Gastrocnemius medialis (tissue), 4 donors: ENCODE measurements around the gene LDLRAD4. TPM values are rescaled to one million over a fixed set of nuclear protein-coding genes. Genes with fewer than 3 reads are reported as not detected.

Source experiments
- ATAC-seq, 2 donors: fragments of 150-250 bp; one replicate each; pipeline ENCODE4 v1.9.1; 2016
- DNase-seq, 2 donors: peaks; one replicate each; pipeline ENCODE4 v3.0.0-alpha.2; 2019
- H3K27ac ChIP-seq, 4 donors: fragments of 200-600 bp; sonication (generic); 1 replicate in 1 of 4; 2 replicates in 3 of 4; pipeline ENCODE4 v1.5.1; 2016 to 2018; ENCODE audit warnings: mild to moderate bottlenecking in 2 of 4, moderate library complexity in 1 of 4
- H3K27me3 ChIP-seq, 3 donors: fragments of 200-600 bp; sonication (generic) in 2 of 3; 1 replicate in 1 of 3; 2 replicates in 2 of 3; pipeline versions ENCODE4 v1.5.1 to v1.6.0; 2016 to 2019; ENCODE audit warnings: mild to moderate bottlenecking in 1 of 3, moderate library complexity in 1 of 3
- H3K36me3 ChIP-seq, 2 donors: fragments of 200-600 bp; sonication (generic) in 1 of 2; one replicate each; pipeline ENCODE4 v1.5.1; 2017 to 2018
- H3K4me1 ChIP-seq, 2 donors: fragments of 200-600 bp; sonication (generic) in 1 of 2; one replicate each; pipeline ENCODE4 v1.5.1; 2016 to 2017; ENCODE audit warnings: mild to moderate bottlenecking in 2 of 2
- H3K4me3 ChIP-seq, 4 donors: fragments of 200-600 bp; sonication (generic) in 3 of 4; 1 replicate in 1 of 4; 2 replicates in 3 of 4; pipeline ENCODE4 v1.5.1; 2016 to 2019; ENCODE audit warnings: mild to moderate bottlenecking in 2 of 4
- H3K9me3 ChIP-seq, 3 donors: fragments of 200-600 bp; sonication (generic) in 2 of 3; 1 replicate in 1 of 3; 2 replicates in 2 of 3; pipeline ENCODE4 v1.5.1; 2016 to 2019
- POLR2A ChIP-seq, 2 donors: fragments of 450-650 bp; IDR thresholded peaks; one replicate each; pipeline ENCODE4 v1.6.1; 2017; ENCODE audit warnings: antibody characterized with exemption in 2 of 2, mild to moderate bottlenecking in 2 of 2, moderate library complexity in 2 of 2
- in situ Hi-C, 4 donors: fragments of 200-750 bp; cut with MboI; loops; one replicate each; pipeline versions ENCODE4 v1.15.0 to v1.8.0; 2017; ENCODE audit warnings: low sequenced_read_pairs in 4 of 4
- intact Hi-C: fragments of 100-400 bp; cut with DNase I; formaldehyde crosslinking; loops from one replicate; pipeline ENCODE4 v1.15.1; 2023; ENCODE audit warnings: low total_unique reads
- total RNA-seq, 4 donors: library from RNA; depleted of rRNA; stranded (reverse); fragments of >200 nt; gene quantifications; one replicate each; pipeline versions ENCODE4 v1.1.0 to v1.2.3, GENCODE V29; 2016
- TF ChIP-seq, protein P1 (sequence below), 5 experiments: fragments of 450-650 bp in 3 of 5; fragments of 200-600 bp in 2 of 5; sonication (generic) in 2 of 5; IDR thresholded peaks in 4 of 5; conservative IDR thresholded peaks in 1 of 5; 1 replicate in 4 of 5; 2 replicates in 1 of 5; pipeline ENCODE4 v1.5.1; 2016 to 2019; ENCODE audit warnings: antibody characterized with exemption in 5 of 5, mild to moderate bottlenecking in 3 of 5, moderate library complexity in 3 of 5

LDLRAD4 gene
- total RNA-seq, 4 donors from 2014 or later: 3.9 to 11.1 (median 6.5) TPM

DNA sequence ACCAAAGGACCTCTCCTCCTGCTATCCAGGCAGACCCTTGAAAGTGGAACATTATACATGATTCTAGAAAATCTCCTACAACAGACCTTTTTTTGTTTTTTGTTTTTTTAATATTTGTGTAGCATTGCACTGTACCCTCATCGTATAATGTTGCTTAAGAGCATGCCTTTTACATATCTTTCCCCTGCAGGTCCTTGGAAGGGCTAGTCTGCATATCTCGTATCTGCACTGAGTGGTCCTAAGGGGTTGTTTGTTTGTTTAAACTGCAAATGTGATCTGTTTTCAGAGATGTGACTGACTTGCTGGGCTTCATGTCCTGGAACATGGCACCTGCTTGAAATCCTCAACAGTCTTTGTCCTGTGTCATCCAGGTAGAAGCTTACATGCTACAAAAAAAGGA is 303.7 kb downstream of the LDLRAD4 start:
- Histone ChIP-seq H3K4me3 (no peak overlapping the region), H3K27me3 (no peaks in the 10 kb centered on the region)
- intact Hi-C loops: loop anchor here (5.0 kb wide), 1 partner anchor 205 kb away; the partner anchor contains the start of genes FAM210A and RNMT

DNA sequence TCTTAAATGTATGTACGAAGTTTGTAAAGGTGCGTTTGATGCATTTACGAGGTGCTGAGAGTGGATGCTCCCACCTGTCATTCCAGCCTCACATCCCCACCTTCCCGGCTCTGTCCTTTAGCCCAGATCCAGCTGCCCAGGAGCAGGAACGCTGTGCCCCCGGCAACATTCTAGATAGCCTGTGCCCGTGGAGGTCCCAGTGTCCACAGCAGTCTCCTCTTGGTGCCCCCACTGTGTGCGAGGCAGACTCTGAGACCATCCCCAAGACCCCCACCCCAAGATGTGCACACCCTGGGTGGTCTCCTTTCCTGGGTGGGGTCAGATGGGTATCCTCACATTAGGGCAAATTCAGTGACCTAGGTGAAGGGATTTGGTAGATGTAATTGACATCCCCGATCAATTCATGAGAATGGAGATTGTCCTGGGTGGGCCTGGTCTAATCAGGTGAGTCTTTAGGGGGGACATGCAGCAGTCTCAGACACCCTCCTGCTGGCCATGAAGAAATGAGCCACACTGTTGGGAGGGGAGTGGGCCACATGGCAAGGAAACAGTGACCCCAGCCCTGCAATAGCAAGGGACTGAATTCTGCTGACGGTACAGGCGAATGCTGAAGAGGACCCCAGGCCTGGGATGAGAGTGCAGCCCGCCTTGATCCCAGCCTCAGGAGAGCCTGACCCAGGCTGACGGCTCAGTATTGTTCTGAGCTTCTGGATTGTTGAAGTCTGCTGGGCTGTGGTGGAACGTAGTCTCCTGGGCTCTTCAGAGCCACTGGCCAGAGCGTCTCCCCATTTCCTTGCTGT is 304.5 kb downstream of the LDLRAD4 start:
- Histone ChIP-seq H3K9me3 (no peaks in the 10 kb centered on the region), H3K36me3 (no peaks in the 10 kb centered on the region), H3K4me3 (no peak overlapping the region), H3K27me3 (no peaks in the 10 kb centered on the region), H3K27ac (peak overlapping the region in 2 of 4 donors; percentile 78 to 88), H3K4me1 (peaks cover 54 to 56% of the 10 kb centered on the region in 2 donors)
- no peak for ATAC-seq
- no peak for DNase-seq
- TF ChIP-seq, protein P1, sequence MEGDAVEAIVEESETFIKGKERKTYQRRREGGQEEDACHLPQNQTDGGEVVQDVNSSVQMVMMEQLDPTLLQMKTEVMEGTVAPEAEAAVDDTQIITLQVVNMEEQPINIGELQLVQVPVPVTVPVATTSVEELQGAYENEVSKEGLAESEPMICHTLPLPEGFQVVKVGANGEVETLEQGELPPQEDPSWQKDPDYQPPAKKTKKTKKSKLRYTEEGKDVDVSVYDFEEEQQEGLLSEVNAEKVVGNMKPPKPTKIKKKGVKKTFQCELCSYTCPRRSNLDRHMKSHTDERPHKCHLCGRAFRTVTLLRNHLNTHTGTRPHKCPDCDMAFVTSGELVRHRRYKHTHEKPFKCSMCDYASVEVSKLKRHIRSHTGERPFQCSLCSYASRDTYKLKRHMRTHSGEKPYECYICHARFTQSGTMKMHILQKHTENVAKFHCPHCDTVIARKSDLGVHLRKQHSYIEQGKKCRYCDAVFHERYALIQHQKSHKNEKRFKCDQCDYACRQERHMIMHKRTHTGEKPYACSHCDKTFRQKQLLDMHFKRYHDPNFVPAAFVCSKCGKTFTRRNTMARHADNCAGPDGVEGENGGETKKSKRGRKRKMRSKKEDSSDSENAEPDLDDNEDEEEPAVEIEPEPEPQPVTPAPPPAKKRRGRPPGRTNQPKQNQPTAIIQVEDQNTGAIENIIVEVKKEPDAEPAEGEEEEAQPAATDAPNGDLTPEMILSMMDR (IDR thresholded peaks at IDR 0.05 in 4 of 5, conservative IDR thresholded peaks at IDR 0.05 in 1 of 5): no peak
- TF ChIP-seq POLR2A (IDR thresholded peaks at IDR 0.05): no peak
- intact Hi-C loops: loop anchor here (5.0 kb wide), 1 partner anchor 204 kb away; the partner anchor contains the start of genes FAM210A and RNMT
- in situ Hi-C loops: loop anchor here in 2 of 4 donors (5.0 to 10.0 kb wide), 3 partner anchors 138 to 301 kb away; no protein-coding TSS in a partner anchor

More for the DNA sequence above, 303.7 kb downstream of the LDLRAD4 start:
- Histone ChIP-seq H3K9me3 (no peaks in the 10 kb centered on the region), H3K4me1 (peaks cover 54 to 56% of the 10 kb centered on the region in 2 donors), H3K27ac (peak overlapping the region in 3 of 4 donors; percentile 78 to 91 (median 88)), H3K36me3 (no peaks in the 10 kb centered on the region)
- TF ChIP-seq, protein P1 (IDR thresholded peaks at IDR 0.05 in 4 of 5, conservative IDR thresholded peaks at IDR 0.05 in 1 of 5): no peak
- no peak for TF ChIP-seq POLR2A (IDR thresholded peaks at IDR 0.05)
- no peak for DNase-seq
- in situ Hi-C loops: loop anchor here in 2 of 4 donors (5.0 to 10.0 kb wide), 3 partner anchors 137 to 300 kb away; no protein-coding TSS in a partner anchor
- no peak for ATAC-seq

DNA sequence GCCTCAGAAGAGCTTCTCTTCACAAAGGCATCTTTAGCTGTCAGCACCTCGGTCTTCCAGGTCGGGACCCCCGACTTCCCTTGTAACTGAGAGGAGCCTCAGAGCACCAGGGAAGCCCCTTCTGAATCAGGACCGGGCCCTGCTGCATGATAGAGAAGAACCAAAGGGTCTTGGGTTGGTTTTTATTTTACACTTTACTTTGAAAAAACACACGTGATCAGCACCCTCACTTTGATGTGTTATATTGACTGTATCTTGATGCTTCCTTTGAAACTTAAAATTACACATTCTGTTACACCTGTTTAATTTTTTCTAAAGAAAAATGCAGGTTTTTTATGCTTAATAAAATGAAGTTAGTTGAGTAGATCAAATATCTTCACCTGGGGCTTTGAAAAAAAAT is 305.5 kb downstream of the LDLRAD4 start:
- H3K4me1 ChIP-seq: peaks cover 53 to 56% of the 10 kb centered on the region in 2 donors
- no peak for ATAC-seq
- H3K27me3 ChIP-seq: no peaks in the 10 kb centered on the region
- H3K36me3 ChIP-seq: no peaks in the 10 kb centered on the region
- intact Hi-C loops (loop anchor here (5.0 kb wide), 1 partner anchor 203 kb away; the partner anchor contains the start of genes FAM210A and RNMT), in situ Hi-C loops (loop anchor here in 2 of 4 donors (5.0 to 10.0 kb wide), 3 partner anchors 139 to 302 kb away; no protein-coding TSS in a partner anchor)
- DNase-seq: no peak
- no peak overlapping the region for H3K27ac ChIP-seq
- no peaks in the 10 kb centered on the region for H3K9me3 ChIP-seq
- TF ChIP-seq, protein P1 (IDR thresholded peaks at IDR 0.05 in 4 of 5, conservative IDR thresholded peaks at IDR 0.05 in 1 of 5): no peak
- TF ChIP-seq POLR2A (IDR thresholded peaks at IDR 0.05): no peak
- H3K4me3 ChIP-seq: no peak overlapping the region

DNA sequence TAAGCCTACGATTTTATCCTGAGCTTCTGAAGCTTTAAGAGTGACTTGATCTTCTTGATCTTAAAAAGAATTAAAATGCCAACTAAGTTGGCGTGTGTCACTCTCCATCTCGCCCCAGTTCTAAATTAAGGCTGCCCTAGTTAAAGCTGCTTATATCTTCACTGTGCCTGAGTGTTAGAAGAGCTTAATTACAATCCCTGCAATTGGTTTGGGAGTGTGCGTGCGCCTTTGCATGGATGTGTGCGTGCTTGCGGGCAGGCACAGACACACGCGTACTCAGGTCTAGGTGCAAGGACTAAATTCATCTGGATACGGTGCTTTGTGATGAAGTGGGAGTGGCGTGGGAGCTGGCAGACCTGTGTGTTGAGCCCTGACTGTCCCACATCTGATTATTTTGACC is 306.3 kb downstream of the LDLRAD4 start:
- intact Hi-C loops (loop anchor here (5.0 kb wide), 1 partner anchor 202 kb away; the partner anchor contains the start of genes FAM210A and RNMT), in situ Hi-C loops (loop anchor here in 3 of 4 donors (5.0 to 25.0 kb wide), 4 partner anchors 140 to 313 kb away; partner anchors contain the start of gene LDLRAD4 (in 1 of the 3))
- Histone ChIP-seq H3K4me3 (no peak overlapping the region), H3K36me3 (no peaks in the 10 kb centered on the region), H3K9me3 (no peaks in the 10 kb centered on the region), H3K27me3 (no peaks in the 10 kb centered on the region), H3K4me1 (peaks cover 45 to 49% of the 10 kb centered on the region in 2 donors), H3K27ac (peak overlapping the region in 3 of 4 donors; percentile 51 to 62 (median 58))
- DNase-seq (no peak), ATAC-seq (no peak)
- no peak for TF ChIP-seq POLR2A (IDR thresholded peaks at IDR 0.05)
- TF ChIP-seq, protein P1 (IDR thresholded peaks at IDR 0.05 in 4 of 5, conservative IDR thresholded peaks at IDR 0.05 in 1 of 5): no peak
